Right cardiac atrium (tissue), 5 donors: Measurements from ENCODE around the gene PPP4R1. TPM values are rescaled to one million over a fixed set of nuclear protein-coding genes. Genes with fewer than 3 reads are reported as not detected.
A peak's percentile ranks its signal among the peaks of the same experiment; 100 is the strongest.

Experiments
- ATAC-seq, 2 donors: fragments of 200-7000 bp; cut with Tn5 transposase; one replicate each; pipeline versions ENCODE4 v1.8.0 to v1.9.1; 2020; ENCODE audit warnings: moderate library complexity in 2 of 2, mild to moderate bottlenecking in 1 of 2
- DNase-seq, 3 donors: peaks; one replicate each; pipeline ENCODE4 v3.0.0-alpha.2; 2020
- H3K27ac ChIP-seq: one replicate; pipeline ENCODE4 v1.5.1; 2013; ENCODE audit warnings: mild to moderate bottlenecking, low read length, control low read depth, moderate library complexity
- H3K27me3 ChIP-seq: one replicate; pipeline ENCODE4 v1.6.1; 2013; ENCODE audit not compliant: control insufficient read depth, insufficient read depth
- H3K4me1 ChIP-seq: one replicate; pipeline ENCODE4 v1.6.1; 2013; ENCODE audit warnings: low read length; ENCODE audit not compliant: control insufficient read depth, insufficient read depth
- H3K4me3 ChIP-seq: one replicate; pipeline ENCODE4 v1.5.1; 2013; ENCODE audit warnings: low read length, control low read depth
- H3K9me3 ChIP-seq: one replicate; pipeline ENCODE4 v1.6.1; 2013; ENCODE audit warnings: low read length; ENCODE audit not compliant: control insufficient read depth
- WGBS: extraction: QIAGEN DNeasy Blood & Tissue Kit; methylation state at CpG from one replicate; pipeline ENCODE4 v1.1.7; 2013; 5-methylcytosine and 5-hydroxymethylcytosine counted together
- intact Hi-C, 4 donors: fragments of 100-400 bp; cut with DNase I; formaldehyde crosslinking; loops; one replicate each; pipeline versions ENCODE4 v1.11.0 to v1.14.0; 2022 to 2023
- polyA plus RNA-seq: library from polyadenylated mRNA; stranded (reverse); fragments of 200-250 nt; gene quantifications from one replicate; pipeline ENCODE4 v1.2.3, GENCODE V29; 2013
- total RNA-seq, 4 donors: library from RNA; stranded (reverse); fragmentation: NEBNext Ultra II Directional; extraction: Animal tissue kit (Norgen Biotek cat#: 25700); gene quantifications; one replicate each; pipeline ENCODE4 v1.2.1, GENCODE V29; 2021
- donor health status: healthy with polysubstance abuse.
- donor health status: DM: no; HTN: yes; CAD: no.
- donor health status: DM: no; HTN: no; CAD: no.
- donor health status: DM: no; HTN: yes; CAD: no; lungs with severe emphysema.
- donor health status: DM: yes; HTN: yes; CAD: no.

Gene PPP4R1
- total and polyA plus RNA-seq, 5 donors: 18.8 to 95.8 (median 63.1) TPM

GRCh38 chr18:9549405-9549804 is 65.0 kb downstream of the PPP4R1 start:
- DNase-seq: no peak
- intact Hi-C loops: no loop called here
- Histone ChIP-seq H3K4me1 (no peaks in the 10 kb centered on the region), H3K4me3 (no peak overlapping the region), H3K27ac (no peak overlapping the region), H3K27me3 (no peaks in the 10 kb centered on the region), H3K9me3 (no peaks in the 10 kb centered on the region)
- peak in 1 of 2 donors; percentile 34 for ATAC-seq
- WGBS: 90% methylated on average over 7 of the region's 7 CpGs

DNA sequence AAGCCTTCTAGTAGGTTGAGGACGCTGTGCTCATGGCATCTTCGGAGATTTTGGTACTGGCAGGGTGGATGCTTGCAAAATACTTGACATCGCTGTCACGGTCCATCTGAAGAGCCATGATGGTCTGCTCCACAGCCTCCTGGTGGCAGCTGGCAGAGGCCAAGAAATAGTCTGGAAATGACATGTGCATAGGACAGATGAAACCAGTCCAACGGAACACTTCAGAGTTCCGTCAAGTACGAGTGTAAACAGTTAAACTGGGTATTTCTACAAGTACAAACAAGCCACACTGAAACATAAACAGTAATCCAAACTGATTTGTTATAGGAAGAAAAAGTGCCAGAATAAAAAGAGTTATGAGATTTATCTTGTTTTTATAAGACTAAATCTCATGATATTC is 66.6 kb downstream of the PPP4R1 start:
- ATAC-seq: no peak
- H3K27ac ChIP-seq: no peak overlapping the region
- no peaks in the 10 kb centered on the region for H3K4me1 ChIP-seq
- H3K4me3 ChIP-seq: no peak overlapping the region
- no peaks in the 10 kb centered on the region for H3K27me3 ChIP-seq
- WGBS: 95% methylated on average over 7 of the region's 7 CpGs
- no peaks in the 10 kb centered on the region for H3K9me3 ChIP-seq
- intact Hi-C loops: no loop called here
- DNase-seq: no peak

DNA sequence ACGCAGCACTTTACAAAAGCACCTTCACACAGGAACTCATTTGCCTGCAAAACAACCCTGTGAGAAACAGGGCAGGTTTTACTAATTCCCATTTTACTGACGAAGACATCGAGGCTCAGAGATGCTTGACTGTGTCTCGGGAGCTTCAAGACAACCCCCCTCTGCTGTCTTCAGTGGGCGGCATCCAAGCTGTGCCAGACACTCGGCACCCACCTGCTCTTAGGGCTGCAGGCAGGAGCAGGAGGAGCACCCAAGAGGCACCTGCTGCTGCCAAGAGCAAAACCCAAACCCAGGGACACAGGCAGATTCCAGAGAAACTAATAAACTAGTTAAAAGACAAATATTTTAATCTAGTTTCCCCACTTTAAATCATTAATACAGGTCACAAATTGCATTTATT is 67.9 kb downstream of the PPP4R1 start:
- ATAC-seq: no peak
- 87% methylated on average over 6 of the region's 6 CpGs for WGBS

GRCh38 chr18:9545029-9545428 is 69.3 kb downstream of the PPP4R1 start:
- no peak for DNase-seq
- no peak overlapping the region for H3K27ac ChIP-seq
- no peak for ATAC-seq
- H3K4me1 ChIP-seq: no peaks in the 10 kb centered on the region
- intact Hi-C loops: no loop called here
- 82% methylated on average over 5 of the region's 5 CpGs for WGBS
- H3K4me3 ChIP-seq: no peak overlapping the region
- no peaks in the 10 kb centered on the region for H3K9me3 ChIP-seq
- no peaks in the 10 kb centered on the region for H3K27me3 ChIP-seq

More for the DNA sequence above, 67.9 kb downstream of the PPP4R1 start:
- Histone ChIP-seq H3K27ac (no peak overlapping the region), H3K4me3 (no peak overlapping the region), H3K4me1 (no peaks in the 10 kb centered on the region), H3K9me3 (no peaks in the 10 kb centered on the region), H3K27me3 (no peaks in the 10 kb centered on the region)
- intact Hi-C loops: no loop called here
- no peak for DNase-seq

- H3K9me3 ChIP-seq: no peaks in the 10 kb centered on the region
- ATAC-seq: peak in 1 of 2 donors; percentile 21
- no peak for DNase-seq
- intact Hi-C loops: no loop called here
- no peaks in the 10 kb centered on the region for H3K27me3 ChIP-seq
- 78% methylated on average over 4 of the region's 4 CpGs for WGBS
- no peak overlapping the region for H3K27ac ChIP-seq
- no peaks in the 10 kb centered on the region for H3K4me1 ChIP-seq
- H3K4me3 ChIP-seq: no peak overlapping the region
These were observed 71.4 kb downstream of the PPP4R1 start for GRCh38 chr18:9542924-9543323.

GRCh38 chr18:9539938-9540337 is 74.4 kb downstream of the PPP4R1 start:
- Histone ChIP-seq H3K4me3 (no peak overlapping the region), H3K4me1 (no peaks in the 10 kb centered on the region), H3K27ac (no peak overlapping the region), H3K9me3 (no peaks in the 10 kb centered on the region), H3K27me3 (no peaks in the 10 kb centered on the region)
- ATAC-seq (no peak), DNase-seq (no peak)
- intact Hi-C loops: no loop called here
- WGBS: 85% methylated on average over 8 of the region's 8 CpGs

DNA sequence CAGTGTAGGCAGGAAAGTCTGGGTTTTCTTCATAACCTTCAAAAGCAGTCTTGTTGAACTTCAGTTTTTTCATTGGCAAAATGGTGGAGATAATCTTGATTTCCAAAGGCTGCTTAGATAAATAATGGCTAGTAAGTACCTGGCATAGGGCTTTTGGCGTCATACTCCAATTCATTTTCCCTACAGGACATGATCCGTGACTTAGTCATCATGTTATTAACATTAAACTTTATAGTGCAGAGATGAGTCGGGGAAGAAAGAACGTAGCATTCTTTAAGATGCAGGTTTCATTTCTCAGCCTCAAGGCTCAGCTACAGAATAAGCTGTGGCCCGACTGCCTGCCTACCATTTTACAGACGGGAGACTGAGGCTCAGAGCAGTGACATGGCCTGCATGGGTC is 75.1 kb downstream of the PPP4R1 start:
- Histone ChIP-seq H3K27ac (no peak overlapping the region), H3K4me1 (no peaks in the 10 kb centered on the region), H3K27me3 (no peaks in the 10 kb centered on the region), H3K9me3 (no peaks in the 10 kb centered on the region), H3K4me3 (no peak overlapping the region)
- 94% methylated on average over 6 of the region's 6 CpGs for WGBS
- no peak for DNase-seq
- intact Hi-C loops: no loop called here
- ATAC-seq: no peak

- no peak for DNase-seq
- no peaks in the 10 kb centered on the region for H3K27me3 ChIP-seq
- intact Hi-C loops: no loop called here
- ATAC-seq: no peak
- WGBS: 77% methylated on average over 6 of the region's 6 CpGs
- no peaks in the 10 kb centered on the region for H3K4me1 ChIP-seq
- no peak overlapping the region for H3K4me3 ChIP-seq
- no peak overlapping the region for H3K27ac ChIP-seq
- no peaks in the 10 kb centered on the region for H3K9me3 ChIP-seq
These were observed 76.7 kb downstream of the PPP4R1 start for GRCh38 chr18:9537677-9538076.

DNA sequence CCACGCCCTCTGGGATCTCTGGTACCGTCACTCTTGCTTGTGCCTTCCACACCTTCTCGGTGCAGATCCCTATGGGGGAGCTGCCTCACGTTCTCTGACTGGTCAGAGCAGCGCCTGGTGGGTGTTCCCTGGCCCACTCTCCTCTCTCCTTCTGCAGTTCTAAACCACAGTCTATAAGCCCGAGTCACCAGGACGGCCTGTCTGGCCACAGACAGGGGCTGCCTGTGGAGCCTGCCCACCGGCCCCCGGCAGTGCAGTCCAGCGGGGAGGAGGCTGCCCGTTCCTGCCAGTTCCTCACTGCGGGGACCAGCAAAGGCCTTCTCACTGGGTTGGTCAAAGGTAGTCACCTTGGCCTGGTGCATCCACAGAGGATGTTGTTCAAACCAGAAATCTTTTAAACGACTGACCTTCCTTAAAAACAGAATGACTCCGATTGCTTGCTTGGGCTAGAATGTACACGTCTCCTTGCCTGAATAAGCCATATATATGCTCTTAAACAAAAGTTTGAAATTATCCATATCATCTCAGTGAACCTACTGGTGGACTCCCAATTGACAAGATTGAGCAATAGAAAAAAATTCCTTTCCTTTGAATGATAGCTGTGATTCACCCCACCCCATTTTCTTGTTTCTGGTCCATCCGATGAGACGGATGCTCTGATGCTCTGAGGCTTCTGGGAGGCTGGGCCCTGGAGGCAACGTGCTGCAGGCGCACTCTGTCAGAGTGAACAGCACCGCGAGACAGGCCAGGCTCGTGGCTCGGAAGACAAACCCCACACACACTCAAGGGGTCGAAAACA is 77.8 kb downstream of the PPP4R1 start:
- WGBS: 94% methylated on average over 19 of the region's 24 CpGs
- no peaks in the 10 kb centered on the region for H3K27me3 ChIP-seq
- no peaks in the 10 kb centered on the region for H3K9me3 ChIP-seq
- no peak for DNase-seq
- H3K27ac ChIP-seq: no peak overlapping the region
- intact Hi-C loops: no loop called here
- no peak overlapping the region for H3K4me3 ChIP-seq
- ATAC-seq: no peak
- H3K4me1 ChIP-seq: no peaks in the 10 kb centered on the region

DNA sequence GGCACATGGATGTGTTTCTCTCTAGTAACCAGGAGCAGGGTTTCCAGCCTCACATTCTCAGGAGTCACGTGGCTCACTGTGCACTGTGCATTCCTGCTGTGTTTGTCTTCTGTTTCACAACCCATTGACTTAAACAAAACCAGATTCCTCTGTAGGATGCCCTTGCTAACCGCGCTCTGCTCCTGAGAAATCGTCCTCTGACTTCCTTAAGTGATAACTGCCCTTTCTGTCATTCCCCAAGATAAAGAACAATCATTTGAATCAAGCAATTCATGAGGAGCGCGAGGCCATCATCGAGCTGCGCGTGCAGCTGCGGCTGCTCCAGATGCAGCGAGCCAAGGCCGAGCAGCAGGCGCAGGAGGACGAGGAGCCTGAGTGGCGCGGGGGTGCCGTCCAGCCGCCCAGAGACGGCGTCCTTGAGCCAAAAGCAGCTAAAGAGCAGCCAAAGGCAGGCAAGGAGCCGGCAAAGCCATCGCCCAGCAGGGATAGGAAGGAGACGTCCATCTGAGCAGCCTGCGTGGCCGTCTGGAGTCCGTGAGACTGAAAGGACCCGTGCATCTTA is 78.8 kb downstream of the PPP4R1 start:
- H3K4me3 ChIP-seq: no peak overlapping the region
- 80% methylated on average over 27 of the region's 27 CpGs for WGBS
- peak in 2 of 3 donors; percentile 66 to 72 for DNase-seq
- peak; percentile 14 to 53 for ATAC-seq
- H3K4me1 ChIP-seq: no peaks in the 10 kb centered on the region
- H3K27me3 ChIP-seq: no peaks in the 10 kb centered on the region
- H3K27ac ChIP-seq: no peak overlapping the region
- intact Hi-C loops: no loop called here
- H3K9me3 ChIP-seq: no peaks in the 10 kb centered on the region

DNA sequence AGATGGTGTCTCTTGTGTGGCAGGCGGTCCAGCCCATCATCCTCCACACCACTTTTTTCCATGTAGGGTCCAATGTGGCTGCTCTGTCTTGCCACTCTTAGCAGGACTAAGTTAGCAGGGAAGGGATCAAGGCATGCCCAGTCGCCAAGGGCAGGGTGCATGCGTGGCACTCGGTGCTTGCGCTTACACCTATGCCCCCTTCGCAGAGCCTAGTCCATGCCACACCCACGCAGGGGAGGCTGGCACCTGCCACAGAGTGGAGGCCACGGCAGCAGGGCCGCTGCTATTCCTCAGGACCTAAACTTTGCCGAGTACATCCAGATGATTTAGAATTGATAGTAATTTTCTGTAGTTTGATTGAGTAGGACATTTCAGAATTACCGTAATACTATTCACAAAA is 79.5 kb downstream of the PPP4R1 start:
- peak in 1 of 2 donors; percentile 13 for ATAC-seq
- no peak for DNase-seq
- H3K4me3 ChIP-seq: no peak overlapping the region
- intact Hi-C loops: no loop called here
- no peak overlapping the region for H3K27ac ChIP-seq
- WGBS: 95% methylated on average over 11 of the region's 11 CpGs
- no peaks in the 10 kb centered on the region for H3K9me3 ChIP-seq
- H3K4me1 ChIP-seq: no peaks in the 10 kb centered on the region
- no peaks in the 10 kb centered on the region for H3K27me3 ChIP-seq
